Bronchial epithelial cell (primary cell): ENCODE data around the gene INPP4A. TPM values are rescaled to one million over a fixed set of nuclear protein-coding genes. Genes with fewer than 3 reads are reported as not detected.

Experiments
- DNase-seq: peaks from one replicate; pipeline ENCODE4 v3.0.0-alpha.2; 2010; ENCODE audit warnings: low read depth
- FAIRE-seq: peaks from 2 replicates; lab custom pipeline; 2011; peaks lifted over from hg19 to GRCh38; lab: Jason Lieb, UNC
- H3K27me3 ChIP-seq: 2 replicates; pipeline ENCODE4 v1.5.1; 2011; ENCODE audit warnings: low read length; ENCODE audit not compliant: control insufficient read depth, insufficient read depth
- H3K36me3 ChIP-seq: 2 replicates; pipeline ENCODE4 v1.5.1; 2011; ENCODE audit warnings: low read length; ENCODE audit not compliant: control insufficient read depth, insufficient read depth
- H3K4me3 ChIP-seq: 2 replicates; pipeline ENCODE4 v1.5.1; 2011; ENCODE audit warnings: mild to moderate bottlenecking, low read depth, low read length, control low read depth
- CTCF ChIP-seq: IDR thresholded peaks from 2 replicates; pipeline ENCODE4 v1.5.1; 2011; ENCODE audit warnings: mild to moderate bottlenecking, moderate library complexity, low read length, control low read depth, inconsistent platforms; ENCODE audit not compliant: insufficient read depth, severe bottlenecking
- total RNA-seq: library from RNA; depleted of rRNA; stranded (reverse); fragments of >200 nt; gene quantifications from 2 replicates; pipeline ENCODE4 v1.2.1, GENCODE V29; 2014

INPP4A gene
- total RNA-seq, 1 donor from 2014 or later: 18.2 TPM

- no peak for TF ChIP-seq CTCF
- Histone ChIP-seq H3K4me3 (no peak overlapping the region), H3K36me3 (no peaks in the 10 kb centered on the region), H3K27me3 (no peaks in the 10 kb centered on the region)
- no peak for FAIRE-seq
- no peak for DNase-seq
Measured at GRCh38 chr2:98486374-98486981, 41.8 kb downstream of the INPP4A start.

- H3K27me3 ChIP-seq: no peaks in the 10 kb centered on the region
- TF ChIP-seq CTCF: no peak
- DNase-seq: no peak
- FAIRE-seq: no peak
- no peak overlapping the region for H3K4me3 ChIP-seq
- no peaks in the 10 kb centered on the region for H3K36me3 ChIP-seq
Measured at GRCh38 chr2:98487101-98487805, 42.6 kb downstream of the INPP4A start.

- TF ChIP-seq CTCF: peak; percentile 62
- no peaks in the 10 kb centered on the region for H3K36me3 ChIP-seq
- H3K27me3 ChIP-seq: no peaks in the 10 kb centered on the region
- DNase-seq (peak; percentile 37), FAIRE-seq (no peak)
- H3K4me3 ChIP-seq: no peak overlapping the region
Measured at GRCh38 chr2:98487806-98488189, 43.1 kb downstream of the INPP4A start.

- Histone ChIP-seq H3K36me3 (no peaks in the 10 kb centered on the region), H3K4me3 (no peak overlapping the region), H3K27me3 (no peaks in the 10 kb centered on the region)
- TF ChIP-seq CTCF: no peak
- FAIRE-seq (no peak), DNase-seq (no peak)
Measured at GRCh38 chr2:98488252-98488651, 43.6 kb downstream of the INPP4A start.

- TF ChIP-seq CTCF: no peak
- H3K27me3 ChIP-seq: no peaks in the 10 kb centered on the region
- no peaks in the 10 kb centered on the region for H3K36me3 ChIP-seq
- H3K4me3 ChIP-seq: no peak overlapping the region
- no peak for DNase-seq
- FAIRE-seq: no peak
Measured at GRCh38 chr2:98489486-98489885, 44.8 kb downstream of the INPP4A start.
